HEK293 (cell line): Measurements from ENCODE around the gene CD300LF.

ENCODE experiments used
- CTCF ChIA-PET: fragments of 350-600 bp; formaldehyde crosslinking; extraction: SDS; loops from one replicate; lab custom pipeline; 2021; ENCODE audit warnings: antibody characterized with exemption; lab: Yijun Ruan, JAX
- POLR2A ChIA-PET: fragments of 300-600 bp; formaldehyde crosslinking; extraction: SDS; loops from one replicate; lab custom pipeline; 2020; ENCODE audit warnings: antibody characterized with exemption, inconsistent platforms; lab: Yijun Ruan, JAX
- H3K27ac ChIP-seq: fragments of 200-500 bp; sonication (Bioruptor generic); 2 replicates; pipeline ENCODE4 v1.5.1; 2014; ENCODE audit warnings: low read depth, low read length, control low read depth, inconsistent platforms; ENCODE audit errors: extremely low read depth
- H3K36me3 ChIP-seq, 2 experiments: fragments of 200-500 bp in 1 of 2; sonication (Bioruptor generic) in 1 of 2; 1 replicate in 1 of 2; 2 replicates in 1 of 2; pipeline ENCODE4 v1.5.1; 2014 to 2017; ENCODE audit warnings: inconsistent platforms in 2 of 2, low read length in 2 of 2; ENCODE audit not compliant: control insufficient read depth in 2 of 2, insufficient read depth in 1 of 2
- H3K4me1 ChIP-seq: fragments of 200-500 bp; sonication (Bioruptor generic); 2 replicates; pipeline ENCODE4 v1.5.1; 2014; ENCODE audit warnings: mild to moderate bottlenecking, low read length, inconsistent platforms; ENCODE audit not compliant: control insufficient read depth, insufficient read depth
- H3K4me3 ChIP-seq: 2 replicates; pipeline ENCODE4 v1.5.1; 2011; ENCODE audit warnings: low read depth, mild to moderate bottlenecking, control low read depth, low read length, moderate library complexity
- H3K9me3 ChIP-seq: fragments of 200-500 bp; sonication (Bioruptor generic); 2 replicates; pipeline ENCODE4 v1.5.1; 2014; ENCODE audit warnings: low read depth, low read length, inconsistent platforms; ENCODE audit not compliant: control insufficient read depth, insufficient read depth
- GFI1B ChIP-seq: fragments of 450-650 bp; formaldehyde crosslinking; IDR thresholded peaks from 2 replicates; pipeline ENCODE4 v1.5.1; 2016; ENCODE audit warnings: missing biosample characterization, missing genetic modification characterization
- HOXD13 ChIP-seq: sonication (generic); formaldehyde crosslinking; IDR thresholded peaks from 2 replicates; pipeline ENCODE4 v1.8.0; 2022; ENCODE audit warnings: missing genetic modification reagents, borderline replicate concordance
- IKZF3 ChIP-seq: fragments of 450-650 bp; IDR thresholded peaks from 2 replicates; pipeline ENCODE4 v1.5.0; 2018; ENCODE audit warnings: missing biosample characterization, mild to moderate bottlenecking, missing genetic modification characterization, moderate library complexity
- SETDB1 ChIP-seq: IDR thresholded peaks from one replicate; pipeline ENCODE4 v1.6.1; 2017; ENCODE audit warnings: mild to moderate bottlenecking, low read length, moderate library complexity, mixed read lengths; ENCODE audit not compliant: insufficient read length
- ZBTB20 ChIP-seq: fragments of 450-650 bp; formaldehyde crosslinking; IDR thresholded peaks from 2 replicates; pipeline ENCODE4 v1.5.1; 2016; ENCODE audit warnings: missing biosample characterization, missing genetic modification characterization
- ZNF10 ChIP-seq: fragments of 450-650 bp; formaldehyde crosslinking; IDR thresholded peaks from 2 replicates; pipeline ENCODE4 v1.5.1; 2017; ENCODE audit warnings: missing biosample characterization, missing genetic modification characterization
- ZNF16 ChIP-seq: fragments of 450-650 bp; formaldehyde crosslinking; IDR thresholded peaks from 2 replicates; pipeline ENCODE4 v1.5.1; 2016; ENCODE audit warnings: low read depth, missing biosample characterization, missing genetic modification characterization
- ZNF660 ChIP-seq: fragments of 450-650 bp; IDR thresholded peaks from 2 replicates; pipeline ENCODE4 v1.5.1; 2018; ENCODE audit warnings: missing biosample characterization, mild to moderate bottlenecking, missing genetic modification characterization
- ZNF664 ChIP-seq: fragments of 450-650 bp; formaldehyde crosslinking; IDR thresholded peaks from 2 replicates; pipeline ENCODE4 v1.5.1; 2016; ENCODE audit warnings: missing biosample characterization, missing genetic modification characterization
- ZNF76 ChIP-seq: fragments of 450-650 bp; formaldehyde crosslinking; IDR thresholded peaks from 2 replicates; pipeline ENCODE4; 2016; ENCODE audit warnings: low read depth, missing biosample characterization, missing genetic modification characterization, borderline replicate concordance
- ZNF785 ChIP-seq: fragments of 450-650 bp; formaldehyde crosslinking; IDR thresholded peaks from 2 replicates; pipeline ENCODE4 v1.5.1; 2016; ENCODE audit warnings: missing biosample characterization, missing genetic modification characterization
- TF ChIP-seq, protein P1 (sequence below): fragments of 450-650 bp; formaldehyde crosslinking; IDR thresholded peaks from 2 replicates; pipeline ENCODE4 v1.5.1; 2016; ENCODE audit warnings: missing biosample characterization, missing genetic modification characterization, low read depth
- TF ChIP-seq, protein P2 (sequence below): fragments of 450-650 bp; formaldehyde crosslinking; IDR thresholded peaks from 2 replicates; pipeline ENCODE4 v1.5.1; 2016; ENCODE audit warnings: missing biosample characterization, missing genetic modification characterization

Gene CD300LF

DNA sequence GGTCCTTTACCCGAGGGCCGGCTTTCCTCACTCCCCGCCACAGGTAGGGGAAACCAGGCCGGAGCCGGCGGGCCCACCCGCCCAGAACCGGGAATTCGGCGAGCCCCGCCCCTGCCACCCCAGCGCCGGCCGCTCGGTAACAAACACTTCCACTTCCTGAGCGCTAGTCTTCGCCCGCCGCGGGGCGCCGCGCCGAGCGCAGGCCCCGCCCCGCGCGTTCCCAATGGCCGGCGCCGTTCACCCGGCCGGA is 35.5 kb upstream of the CD300LF start (continued):
- TF ChIP-seq, protein P1, sequence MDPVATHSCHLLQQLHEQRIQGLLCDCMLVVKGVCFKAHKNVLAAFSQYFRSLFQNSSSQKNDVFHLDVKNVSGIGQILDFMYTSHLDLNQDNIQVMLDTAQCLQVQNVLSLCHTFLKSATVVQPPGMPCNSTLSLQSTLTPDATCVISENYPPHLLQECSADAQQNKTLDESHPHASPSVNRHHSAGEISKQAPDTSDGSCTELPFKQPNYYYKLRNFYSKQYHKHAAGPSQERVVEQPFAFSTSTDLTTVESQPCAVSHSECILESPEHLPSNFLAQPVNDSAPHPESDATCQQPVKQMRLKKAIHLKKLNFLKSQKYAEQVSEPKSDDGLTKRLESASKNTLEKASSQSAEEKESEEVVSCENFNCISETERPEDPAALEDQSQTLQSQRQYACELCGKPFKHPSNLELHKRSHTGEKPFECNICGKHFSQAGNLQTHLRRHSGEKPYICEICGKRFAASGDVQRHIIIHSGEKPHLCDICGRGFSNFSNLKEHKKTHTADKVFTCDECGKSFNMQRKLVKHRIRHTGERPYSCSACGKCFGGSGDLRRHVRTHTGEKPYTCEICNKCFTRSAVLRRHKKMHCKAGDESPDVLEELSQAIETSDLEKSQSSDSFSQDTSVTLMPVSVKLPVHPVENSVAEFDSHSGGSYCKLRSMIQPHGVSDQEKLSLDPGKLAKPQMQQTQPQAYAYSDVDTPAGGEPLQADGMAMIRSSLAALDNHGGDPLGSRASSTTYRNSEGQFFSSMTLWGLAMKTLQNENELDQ (tag by site-specific recombination): no peak
- no peak for TF ChIP-seq HOXD13

DNA sequence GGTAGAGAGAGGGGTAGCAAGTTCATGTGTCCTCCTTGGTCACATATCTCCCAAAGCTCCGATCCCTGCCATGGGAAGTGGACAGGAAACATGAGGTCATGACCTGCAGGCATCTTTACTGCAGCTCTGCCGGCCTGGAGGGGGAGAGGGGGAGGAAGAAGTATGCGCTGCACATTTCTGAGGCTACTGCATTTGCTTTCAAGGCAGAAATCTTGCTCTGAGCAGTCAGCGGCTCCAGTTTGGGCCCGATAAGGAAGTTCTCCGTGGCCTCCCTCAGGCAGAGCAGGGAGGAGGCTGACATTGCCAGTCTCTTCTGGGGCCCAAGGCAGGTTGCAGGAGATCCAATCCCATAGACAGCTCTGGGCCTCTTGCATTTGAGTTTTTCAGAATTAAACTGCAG is 34.2 kb upstream of the CD300LF start:
- no peak overlapping the region for H3K27ac ChIP-seq
- ChIA-PET POLR2A (interaction anchor here (0.6 to 2.1 kb wide), 6 partner anchors 22 to 148 kb away, joined by 3 to 17 read pairs (median 4); partner anchors contain the start of genes FDXR and NAT9), CTCF (interaction anchor here (0.6 to 4.7 kb wide), 11 partner anchors 11 to 211 kb away, joined by 3 to 84 read pairs (median 36); partner anchors contain the start of genes GRIN2C, NAT9 and RAB37)
- no peak overlapping the region for H3K4me3 ChIP-seq
- H3K36me3 ChIP-seq: no peaks in the 10 kb centered on the region
- H3K4me1 ChIP-seq: peaks cover 7% of the 10 kb centered on the region
- no peaks in the 10 kb centered on the region for H3K9me3 ChIP-seq
- TF ChIP-seq ZNF16 (tag by site-specific recombination) (no peak), ZBTB20 (tag by site-specific recombination) (0 out of 2 replicates have a peak, but pooled peaks have one; percentile 4)

DNA sequence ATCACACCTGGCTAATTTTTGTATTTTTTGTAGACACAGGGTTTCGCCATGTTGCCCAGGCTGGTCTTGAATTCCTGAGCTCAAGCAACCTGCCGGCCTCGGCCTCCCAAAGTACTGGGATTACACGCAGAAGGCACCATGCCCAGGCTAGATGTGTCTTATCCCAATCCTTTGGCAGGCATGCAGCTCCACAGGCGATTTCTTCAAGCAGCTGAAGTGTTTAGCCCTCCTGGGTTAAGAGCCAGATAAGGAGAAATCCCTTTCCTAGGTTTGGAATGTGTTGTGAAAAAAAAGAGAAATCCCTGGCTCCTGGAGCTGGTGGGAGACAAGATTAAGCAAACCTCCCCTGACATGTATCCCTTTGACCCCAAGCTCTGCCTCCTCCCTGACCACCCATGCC is 33.7 kb upstream of the CD300LF start:
- TF ChIP-seq ZNF10 (tag by site-specific recombination) (no peak), IKZF3 (tag by site-specific recombination) (0 out of 2 replicates have a peak, but pooled peaks have one; percentile 10), ZBTB20 (tag by site-specific recombination) (no peak)
- TF ChIP-seq, protein P2, sequence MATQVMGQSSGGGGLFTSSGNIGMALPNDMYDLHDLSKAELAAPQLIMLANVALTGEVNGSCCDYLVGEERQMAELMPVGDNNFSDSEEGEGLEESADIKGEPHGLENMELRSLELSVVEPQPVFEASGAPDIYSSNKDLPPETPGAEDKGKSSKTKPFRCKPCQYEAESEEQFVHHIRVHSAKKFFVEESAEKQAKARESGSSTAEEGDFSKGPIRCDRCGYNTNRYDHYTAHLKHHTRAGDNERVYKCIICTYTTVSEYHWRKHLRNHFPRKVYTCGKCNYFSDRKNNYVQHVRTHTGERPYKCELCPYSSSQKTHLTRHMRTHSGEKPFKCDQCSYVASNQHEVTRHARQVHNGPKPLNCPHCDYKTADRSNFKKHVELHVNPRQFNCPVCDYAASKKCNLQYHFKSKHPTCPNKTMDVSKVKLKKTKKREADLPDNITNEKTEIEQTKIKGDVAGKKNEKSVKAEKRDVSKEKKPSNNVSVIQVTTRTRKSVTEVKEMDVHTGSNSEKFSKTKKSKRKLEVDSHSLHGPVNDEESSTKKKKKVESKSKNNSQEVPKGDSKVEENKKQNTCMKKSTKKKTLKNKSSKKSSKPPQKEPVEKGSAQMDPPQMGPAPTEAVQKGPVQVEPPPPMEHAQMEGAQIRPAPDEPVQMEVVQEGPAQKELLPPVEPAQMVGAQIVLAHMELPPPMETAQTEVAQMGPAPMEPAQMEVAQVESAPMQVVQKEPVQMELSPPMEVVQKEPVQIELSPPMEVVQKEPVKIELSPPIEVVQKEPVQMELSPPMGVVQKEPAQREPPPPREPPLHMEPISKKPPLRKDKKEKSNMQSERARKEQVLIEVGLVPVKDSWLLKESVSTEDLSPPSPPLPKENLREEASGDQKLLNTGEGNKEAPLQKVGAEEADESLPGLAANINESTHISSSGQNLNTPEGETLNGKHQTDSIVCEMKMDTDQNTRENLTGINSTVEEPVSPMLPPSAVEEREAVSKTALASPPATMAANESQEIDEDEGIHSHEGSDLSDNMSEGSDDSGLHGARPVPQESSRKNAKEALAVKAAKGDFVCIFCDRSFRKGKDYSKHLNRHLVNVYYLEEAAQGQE (tag by site-specific recombination): no peak
- no peak overlapping the region for H3K4me3 ChIP-seq

DNA sequence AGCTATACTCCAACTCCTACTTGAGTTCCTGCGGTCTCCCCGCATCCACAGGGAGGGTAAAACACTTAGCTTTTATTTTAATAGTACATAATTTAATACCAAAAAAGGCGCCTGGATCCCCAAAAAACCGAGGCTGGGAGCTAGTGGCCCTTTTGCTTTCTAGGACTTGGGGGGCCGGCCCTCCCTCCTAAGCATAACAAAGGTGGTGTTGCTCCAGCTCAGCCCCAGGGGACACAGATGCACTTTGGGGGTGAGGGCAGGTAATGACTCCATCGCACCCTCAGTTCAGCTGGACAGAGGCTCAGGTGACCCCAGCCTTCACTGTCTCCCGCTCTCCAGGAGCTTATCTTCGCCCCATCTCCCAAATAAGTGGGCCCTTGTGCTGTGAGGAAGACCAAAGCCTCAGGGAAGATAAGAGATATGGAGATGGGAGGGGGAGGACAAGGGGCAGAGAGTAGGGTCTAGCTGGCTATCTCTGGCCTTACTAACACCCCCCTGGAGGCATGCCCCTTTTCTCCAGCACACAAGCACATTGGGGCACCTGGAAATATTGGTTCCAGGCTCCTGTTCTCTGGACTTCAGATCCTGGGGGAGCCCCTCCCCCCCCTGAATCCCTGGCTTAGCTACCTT is 32.9 kb upstream of the CD300LF start:
- Histone ChIP-seq H3K27ac (no peak overlapping the region), H3K4me1 (peaks cover 7% of the 10 kb centered on the region), H3K4me3 (no peak overlapping the region), H3K36me3 (no peaks in the 10 kb centered on the region), H3K9me3 (no peaks in the 10 kb centered on the region)
- TF ChIP-seq ZNF664 (tag by site-specific recombination) (peak; percentile 88), ZNF76 (tag by site-specific recombination) (no peak), ZNF660 (tag by site-specific recombination) (no peak), ZNF785 (no peak), GFI1B (tag by site-specific recombination) (no peak), SETDB1 (no peak)
- POLR2A ChIA-PET: interaction anchor here (0.6 to 2.1 kb wide), 5 partner anchors 30 to 127 kb away, joined by 3 to 17 read pairs (median 4); partner anchors contain the start of genes FDXR and NAT9
- CTCF ChIA-PET: interaction anchor here (0.6 to 4.7 kb wide), 37 partner anchors 7 to 1504 kb away, joined by 3 to 84 read pairs (median 5); partner anchors contain the start of genes GRIN2C, NAT9 and RAB37

More for the DNA sequence above, 33.7 kb upstream of the CD300LF start:
- Histone ChIP-seq H3K4me1 (peaks cover 7% of the 10 kb centered on the region), H3K27ac (no peak overlapping the region), H3K36me3 (no peaks in the 10 kb centered on the region), H3K9me3 (no peaks in the 10 kb centered on the region)
- ChIA-PET POLR2A (interaction anchor here (0.6 to 2.1 kb wide), 5 partner anchors 30 to 149 kb away, joined by 3 to 17 read pairs (median 4); partner anchors contain the start of genes FDXR and NAT9), CTCF (interaction anchor here (0.7 to 4.7 kb wide), 18 partner anchors 10 to 211 kb away, joined by 3 to 84 read pairs (median 19); partner anchors contain the start of genes GRIN2C, NAT9 and RAB37)
